K562 (cell line): ENCODE results near the gene VARS1. TPM values are rescaled to one million over a fixed set of nuclear protein-coding genes. Genes with fewer than 3 reads are reported as not detected.

Experiments used
- AFF4 ChIP-seq: sonication (generic); formaldehyde crosslinking; IDR thresholded peaks from 2 replicates; pipeline ENCODE4 v1.8.0; 2023; ENCODE audit warnings: mild to moderate bottlenecking, missing genetic modification reagents
- CBFB ChIP-seq: sonication (generic); formaldehyde crosslinking; IDR thresholded peaks from 2 replicates; pipeline ENCODE4 v1.4.0; 2020; ENCODE audit warnings: mild to moderate bottlenecking, missing genetic modification reagents
- ELK1 ChIP-seq: sonication (generic); formaldehyde crosslinking; IDR thresholded peaks from 2 replicates; pipeline ENCODE4 v1.8.1; 2022; ENCODE audit warnings: missing genetic modification reagents
- HBP1 ChIP-seq: fragments of 450-650 bp; formaldehyde crosslinking; IDR thresholded peaks from 2 replicates; pipeline ENCODE4 v1.4.0; 2022; ENCODE audit warnings: missing genetic modification characterization
- JUND ChIP-seq, 2 experiments: IDR thresholded peaks; 2 replicates in 1 of 2; 3 replicates in 1 of 2; pipeline ENCODE4 v1.6.1; 2011; ENCODE audit warnings: borderline replicate concordance in 2 of 2, low read depth in 2 of 2, low read length in 2 of 2, improper control_type of control experiment in 1 of 2, missing biosample characterization in 1 of 2, missing genetic modification characterization in 1 of 2, missing genetic modification reagents in 1 of 2
- NR2F6 ChIP-seq: fragments of 450-650 bp; formaldehyde crosslinking; IDR thresholded peaks from 2 replicates; pipeline ENCODE4 v1.4.0; 2020; ENCODE audit warnings: mild to moderate bottlenecking
- RERE ChIP-seq: sonication (generic); formaldehyde crosslinking; IDR thresholded peaks from 2 replicates; pipeline ENCODE4 v1.8.0; 2023; ENCODE audit warnings: missing genetic modification reagents, mild to moderate bottlenecking, borderline replicate concordance
- SMARCC2 ChIP-seq: fragments of 450-650 bp; IDR thresholded peaks from 2 replicates; pipeline ENCODE4 v1.6.1; 2017; ENCODE audit warnings: antibody characterized with exemption, moderate library complexity, mild to moderate bottlenecking, low read depth
- TFE3 ChIP-seq: fragments of 450-650 bp; formaldehyde crosslinking; IDR thresholded peaks from 2 replicates; pipeline ENCODE4 v1.4.0; 2020; ENCODE audit warnings: mild to moderate bottlenecking, mixed read lengths
- ZFX ChIP-seq: sonication (generic); formaldehyde crosslinking; IDR thresholded peaks from 2 replicates; pipeline ENCODE4 v1.8.0; 2022; ENCODE audit warnings: mild to moderate bottlenecking, missing genetic modification reagents, moderate library complexity
- ZNF561 ChIP-seq: fragments of 450-650 bp; formaldehyde crosslinking; conservative IDR thresholded peaks from 2 replicates; pipeline ENCODE4 v1.4.0; 2020; ENCODE audit warnings: mild to moderate bottlenecking, moderate library complexity
- ZNF717 ChIP-seq: fragments of 250-450 bp; sonication (Bioruptor Pico); IDR thresholded peaks from 2 replicates; pipeline ENCODE4 v1.5.0; 2021
- polyA plus RNA-seq, 8 experiments: library from polyadenylated mRNA; depleted of rRNA in 4 of 8; stranded (reverse) in 5 of 8; unstranded in 3 of 8; fragments of >200 nt; fragmentation: Nextera tagmentation in 2 of 8; fragmentation: Illumina TruSeq in 1 of 8; extraction: Ambion mirVana in 2 of 8; extraction: Trizol in 1 of 8; gene quantifications; 2 replicates each; pipeline versions ENCODE4 v1.2.1 to v1.2.3, GENCODE V29; 2011 to 2014; ENCODE audit warnings: inconsistent platforms in 1 of 8, missing spikeins in 1 of 8
- total RNA-seq, 7 experiments: library from RNA; depleted of rRNA in 6 of 7; stranded (reverse); fragments of >200 nt in 6 of 7; fragmentation: Illumina TruSeq in 2 of 7; extraction: Trizol in 2 of 7; gene quantifications; 2 replicates each; pipeline versions ENCODE4 v1.2.1 to v1.2.3, GENCODE V29; 2011 to 2021; ENCODE audit warnings: low replicate concordance in 1 of 7

The VARS1 gene
- total and polyA plus RNA-seq, 9 of the 15 experiments (the other 6 are each of a cell fraction or from before 2014, with no cell fraction given): 2.9 to 488 (median 130) TPM

GRCh38 chr6:31769684-31770371 lies 25.7 kb downstream of the VARS1 start (continued):
- TF ChIP-seq AFF4 (CRISPR knock-in tag): no peak
- no peak for TF ChIP-seq TFE3 (CRISPR knock-in tag)
- no peak for TF ChIP-seq SMARCC2
- 0 out of 2 replicates have a peak, but pooled peaks have one; percentile 67 for TF ChIP-seq CBFB (CRISPR knock-in tag)
- TF ChIP-seq ZFX (CRISPR knock-in tag): peak; percentile 39; the same call in 1 of the 2 replicates
- TF ChIP-seq ELK1: no peak
- peak; percentile 79 for TF ChIP-seq JUND (IDR thresholded peaks at IDR 0.05; ENCODE audit: borderline replicate concordance, low read depth, low read length)
- TF ChIP-seq JUND (tag; IDR thresholded peaks at IDR 0.05; ENCODE audit: borderline replicate concordance, low read depth, low read length): no peak; the same call in 1 of the 3 replicates
- no peak for TF ChIP-seq RERE
- no peak for TF ChIP-seq ZNF561 (CRISPR knock-in tag)
- TF ChIP-seq HBP1 (CRISPR knock-in tag): peak; percentile 70; the same call in 1 of the 2 replicates
- no peak; the same call in 1 of the 2 replicates for TF ChIP-seq ZNF717
- no peak for TF ChIP-seq NR2F6
